Mucosa of stomach (tissue), 1 donor: ENCODE results near the gene OR6B2.

Source experiments
- H3K27me3 ChIP-seq: one replicate; pipeline ENCODE4 v1.7.0; 2013; ENCODE audit warnings: mild to moderate bottlenecking, low read length; ENCODE audit not compliant: control insufficient read depth, insufficient read depth
- H3K36me3 ChIP-seq: one replicate; pipeline ENCODE4 v1.7.0; 2013; ENCODE audit warnings: low read length; ENCODE audit not compliant: control insufficient read depth, insufficient read depth
- H3K4me1 ChIP-seq: one replicate; pipeline ENCODE4 v1.7.0; 2013; ENCODE audit warnings: mild to moderate bottlenecking, low read length; ENCODE audit not compliant: control insufficient read depth, insufficient read depth
- H3K4me3 ChIP-seq: one replicate; pipeline ENCODE4 v1.7.0; 2013; ENCODE audit warnings: low read length
- H3K9ac ChIP-seq: one replicate; pipeline ENCODE4 v1.7.0; 2013; ENCODE audit warnings: mild to moderate bottlenecking, low read length, moderate library complexity
- H3K9me3 ChIP-seq: one replicate; pipeline ENCODE4 v1.7.0; 2013; ENCODE audit warnings: mild to moderate bottlenecking, low read length, moderate library complexity; ENCODE audit not compliant: control insufficient read depth
- donor health status: Pancreatic carcinoma.

OR6B2 gene

DNA sequence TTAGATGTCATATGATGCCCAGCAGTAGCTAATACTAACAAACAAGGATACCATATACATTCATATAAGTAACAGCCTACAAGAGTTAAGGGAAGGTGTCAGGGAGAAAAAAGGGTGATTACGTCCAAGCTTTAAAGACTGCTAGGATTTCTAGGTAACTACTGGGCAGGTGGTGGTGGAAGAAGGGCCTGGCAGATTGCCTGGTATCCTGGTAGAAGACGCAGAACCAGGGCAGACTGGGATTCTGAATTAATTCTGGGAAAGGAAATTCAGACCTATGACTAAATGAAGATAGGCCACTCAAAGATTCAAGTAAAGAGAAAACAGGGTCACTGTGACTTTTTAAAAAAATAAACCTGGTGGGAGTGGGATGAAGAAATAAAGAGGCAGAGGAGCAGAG lies 36.9 kb downstream of the OR6B2 start:
- Histone ChIP-seq H3K4me3 (no peak overlapping the region), H3K9me3 (no peaks in the 10 kb centered on the region), H3K4me1 (no peaks in the 10 kb centered on the region), H3K9ac (no peak overlapping the region), H3K36me3 (peaks cover 9% of the 10 kb centered on the region), H3K27me3 (no peaks in the 10 kb centered on the region)

DNA sequence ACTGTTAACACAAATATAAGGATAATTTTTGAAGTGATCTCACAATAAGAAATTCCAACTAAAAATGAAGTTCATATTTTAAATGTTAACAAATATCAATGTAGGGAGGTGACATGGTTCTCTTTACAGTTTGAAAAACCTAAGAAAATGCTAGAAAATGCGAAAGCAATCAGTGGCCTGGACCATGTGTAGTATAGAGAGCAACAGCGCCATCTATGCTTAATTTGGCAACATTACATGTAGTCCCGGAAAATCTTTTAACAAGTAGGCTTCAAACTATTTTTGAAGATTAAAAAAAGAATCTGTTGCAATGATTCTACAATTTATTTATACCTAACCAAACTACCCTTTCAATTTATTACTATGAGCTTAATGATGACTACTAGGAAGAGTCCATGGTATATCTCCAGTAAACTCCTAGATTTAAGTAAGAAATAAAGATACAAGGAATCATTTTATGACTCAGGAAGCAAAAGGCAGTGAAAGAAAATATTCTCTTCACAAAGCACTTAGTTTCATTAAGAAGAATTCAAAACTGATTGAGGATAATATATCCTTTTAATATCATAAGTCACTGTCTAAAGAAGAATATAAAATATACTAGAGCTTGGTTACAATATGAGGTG lies 38.4 kb downstream of the OR6B2 start:
- Histone ChIP-seq H3K4me3 (no peak overlapping the region), H3K9me3 (no peaks in the 10 kb centered on the region), H3K36me3 (peaks cover 16% of the 10 kb centered on the region), H3K4me1 (no peaks in the 10 kb centered on the region), H3K27me3 (no peaks in the 10 kb centered on the region), H3K9ac (no peak overlapping the region)

DNA sequence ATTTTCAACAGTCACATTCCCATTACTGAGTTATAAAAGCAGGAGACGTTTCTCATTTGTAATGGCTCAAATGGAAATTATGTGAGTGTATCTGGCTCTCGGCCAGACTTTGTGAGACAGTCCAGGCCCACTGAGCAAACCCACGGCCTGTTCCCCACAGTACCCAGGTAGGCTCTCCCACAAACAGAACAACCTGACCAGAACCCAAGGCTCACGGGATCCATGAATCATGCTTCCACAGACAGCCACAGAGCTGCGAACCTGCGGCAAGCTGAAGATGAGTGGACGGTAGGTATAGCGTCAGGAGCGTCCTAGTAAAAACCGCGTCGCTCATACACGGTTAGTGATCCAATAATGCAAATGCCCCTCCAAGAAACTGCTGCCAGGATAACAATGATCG lies 39.3 kb downstream of the OR6B2 start:
- H3K9me3 ChIP-seq, result no peaks in the 10 kb centered on the region
- no peak overlapping the region for H3K4me3 ChIP-seq
- no peaks in the 10 kb centered on the region for H3K4me1 ChIP-seq
- peaks cover 16% of the 10 kb centered on the region for H3K36me3 ChIP-seq
- no peak overlapping the region for H3K9ac ChIP-seq
- no peaks in the 10 kb centered on the region for H3K27me3 ChIP-seq

DNA sequence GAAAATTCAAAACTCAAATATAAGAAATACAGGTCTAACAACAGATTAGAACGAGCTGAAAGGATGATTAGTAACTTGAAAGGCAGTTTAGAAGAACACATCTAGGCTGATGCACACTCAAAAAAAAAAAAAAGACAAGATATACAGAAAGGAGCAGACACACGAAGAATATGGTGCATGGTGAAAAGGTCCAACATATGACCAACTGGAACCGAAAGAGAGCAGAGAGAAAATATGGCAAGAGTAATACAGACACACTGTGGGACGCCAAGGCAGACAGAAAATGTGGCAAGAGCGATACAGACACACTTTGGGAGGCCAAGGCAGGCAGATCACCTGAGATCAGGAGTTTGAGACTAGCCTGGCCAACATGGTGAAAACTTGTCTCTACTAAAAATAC lies 44.9 kb downstream of the OR6B2 start:
- no peaks in the 10 kb centered on the region for H3K27me3 ChIP-seq
- no peak overlapping the region for H3K9ac ChIP-seq
- H3K9me3 ChIP-seq, result no peaks in the 10 kb centered on the region
- no peaks in the 10 kb centered on the region for H3K4me1 ChIP-seq
- peaks cover 16% of the 10 kb centered on the region for H3K36me3 ChIP-seq
- no peak overlapping the region for H3K4me3 ChIP-seq

DNA sequence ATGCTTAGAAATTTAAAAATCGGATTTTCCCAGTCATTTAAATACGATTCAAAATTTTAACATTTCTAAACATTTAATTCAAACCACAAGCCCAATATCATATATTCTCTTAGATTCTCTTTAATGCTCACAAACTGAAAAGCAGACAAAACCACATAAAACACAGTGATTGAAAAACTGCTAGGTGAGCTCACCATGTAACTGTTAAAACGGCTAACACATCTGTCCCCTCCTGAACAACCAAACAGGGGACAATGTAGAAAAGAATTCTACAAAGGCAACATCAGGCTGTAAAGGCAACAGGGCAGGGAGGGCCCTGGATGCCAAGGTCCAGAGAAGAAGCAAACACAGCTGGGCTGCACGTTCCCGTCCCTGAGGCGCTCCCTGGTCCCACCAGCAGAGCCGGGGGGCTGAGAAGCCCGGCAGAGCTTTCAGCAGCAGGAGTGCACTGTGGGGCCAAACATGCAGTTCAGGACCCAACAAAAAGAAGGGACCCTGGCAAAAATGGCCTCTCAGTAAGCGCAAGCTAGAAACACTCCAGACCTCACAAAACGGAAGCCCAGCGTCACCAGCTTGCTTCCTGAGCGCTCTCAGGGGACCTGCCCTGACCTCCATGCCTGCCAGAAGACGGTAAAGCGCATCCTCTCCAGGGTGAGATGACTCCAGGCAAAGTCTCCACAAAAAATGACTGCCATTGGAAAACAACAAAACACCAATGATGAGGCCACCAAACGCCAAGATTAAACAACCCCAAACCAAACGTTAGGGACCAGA lies 45.6 kb downstream of the OR6B2 start:
- Histone ChIP-seq H3K9me3 (no peaks in the 10 kb centered on the region), H3K27me3 (no peaks in the 10 kb centered on the region), H3K4me1 (no peaks in the 10 kb centered on the region), H3K4me3 (no peak overlapping the region), H3K9ac (no peak overlapping the region), H3K36me3 (peaks cover 13% of the 10 kb centered on the region)

DNA sequence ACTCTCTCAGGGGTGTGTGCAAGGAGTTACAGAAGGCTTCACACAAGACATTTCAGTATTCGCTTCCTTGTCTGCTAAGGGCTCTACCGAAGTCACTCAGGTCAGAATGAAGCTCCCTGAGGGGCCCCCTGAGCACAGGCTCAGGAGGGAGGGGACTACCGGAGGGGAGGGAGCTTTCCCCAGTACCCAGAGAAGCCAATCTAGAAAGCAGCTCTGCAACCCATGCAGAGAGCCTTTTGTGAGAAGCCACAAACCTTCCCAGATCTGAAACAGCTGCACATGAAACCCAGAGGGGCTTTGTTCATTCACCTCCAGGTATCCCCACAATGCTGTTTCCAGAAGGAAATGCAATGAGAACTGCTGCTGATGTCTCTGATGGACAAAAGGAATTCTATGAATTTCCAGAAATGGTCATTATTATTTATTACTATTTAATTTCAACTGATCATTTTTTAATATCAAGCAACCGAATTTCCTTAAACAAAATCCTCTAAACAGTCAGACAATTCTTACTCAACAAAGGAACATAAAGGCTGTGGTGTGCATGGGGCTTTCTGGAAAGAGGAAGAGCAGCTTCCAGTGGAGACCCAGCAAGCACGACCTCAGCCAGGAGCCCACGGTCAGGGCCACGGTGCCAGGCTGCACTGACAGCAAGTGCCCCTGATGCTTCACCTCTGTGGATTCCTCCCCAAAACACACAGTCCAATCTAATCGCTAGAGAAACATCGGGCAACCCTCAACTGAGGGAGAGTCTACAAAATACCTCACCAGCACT lies 47.0 kb downstream of the OR6B2 start:
- H3K36me3 ChIP-seq, result peaks cover 7% of the 10 kb centered on the region
- no peak overlapping the region for H3K9ac ChIP-seq
- no peaks in the 10 kb centered on the region for H3K4me1 ChIP-seq
- no peaks in the 10 kb centered on the region for H3K27me3 ChIP-seq
- no peaks in the 10 kb centered on the region for H3K9me3 ChIP-seq
- no peak overlapping the region for H3K4me3 ChIP-seq
